ENCODE data around the gene ZBTB2.
"Not testable (repeated sequence)": the region's sequence is repeated elsewhere in the genome, so short reads cannot be mapped to it uniquely, and the experiment has no call there.

Gene ZBTB2

DNA sequence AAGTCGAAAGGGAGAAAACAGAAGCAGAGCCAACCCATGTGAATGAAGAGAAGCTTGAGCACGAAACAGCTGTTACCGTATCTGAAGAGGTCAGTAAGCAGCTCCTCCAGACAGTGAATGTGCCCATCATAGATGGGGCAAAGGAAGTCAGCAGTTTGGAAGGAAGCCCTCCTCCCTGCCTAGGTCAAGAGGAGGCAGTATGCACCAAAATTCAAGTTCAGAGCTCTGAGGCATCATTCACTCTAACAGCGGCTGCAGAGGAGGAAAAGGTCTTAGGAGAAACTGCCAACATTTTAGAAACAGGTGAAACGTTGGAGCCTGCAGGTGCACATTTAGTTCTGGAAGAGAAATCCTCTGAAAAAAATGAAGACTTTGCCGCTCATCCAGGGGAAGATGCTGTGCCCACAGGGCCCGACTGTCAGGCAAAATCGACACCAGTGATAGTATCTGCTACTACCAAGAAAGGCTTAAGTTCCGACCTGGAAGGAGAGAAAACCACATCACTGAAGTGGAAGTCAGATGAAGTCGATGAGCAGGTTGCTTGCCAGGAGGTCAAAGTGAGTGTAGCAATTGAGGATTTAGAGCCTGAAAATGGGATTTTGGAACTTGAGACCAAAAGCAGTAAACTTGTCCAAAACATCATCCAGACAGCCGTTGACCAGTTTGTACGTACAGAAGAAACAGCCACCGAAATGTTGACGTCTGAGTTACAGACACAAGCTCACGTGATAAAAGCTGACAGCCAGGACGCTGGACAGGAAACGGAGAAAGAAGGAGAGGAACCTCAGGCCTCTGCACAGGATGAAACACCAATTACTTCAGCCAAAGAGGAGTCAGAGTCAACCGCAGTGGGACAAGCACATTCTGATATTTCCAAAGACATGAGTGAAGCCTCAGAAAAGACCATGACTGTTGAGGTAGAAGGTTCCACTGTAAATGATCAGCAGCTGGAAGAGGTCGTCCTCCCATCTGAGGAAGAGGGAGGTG lies 38.7 kb downstream of the ZBTB2 start:
- no peak for TF ChIP-seq ZFX (IDR thresholded peaks at IDR 0.05)
- TF ChIP-seq, protein P1, sequence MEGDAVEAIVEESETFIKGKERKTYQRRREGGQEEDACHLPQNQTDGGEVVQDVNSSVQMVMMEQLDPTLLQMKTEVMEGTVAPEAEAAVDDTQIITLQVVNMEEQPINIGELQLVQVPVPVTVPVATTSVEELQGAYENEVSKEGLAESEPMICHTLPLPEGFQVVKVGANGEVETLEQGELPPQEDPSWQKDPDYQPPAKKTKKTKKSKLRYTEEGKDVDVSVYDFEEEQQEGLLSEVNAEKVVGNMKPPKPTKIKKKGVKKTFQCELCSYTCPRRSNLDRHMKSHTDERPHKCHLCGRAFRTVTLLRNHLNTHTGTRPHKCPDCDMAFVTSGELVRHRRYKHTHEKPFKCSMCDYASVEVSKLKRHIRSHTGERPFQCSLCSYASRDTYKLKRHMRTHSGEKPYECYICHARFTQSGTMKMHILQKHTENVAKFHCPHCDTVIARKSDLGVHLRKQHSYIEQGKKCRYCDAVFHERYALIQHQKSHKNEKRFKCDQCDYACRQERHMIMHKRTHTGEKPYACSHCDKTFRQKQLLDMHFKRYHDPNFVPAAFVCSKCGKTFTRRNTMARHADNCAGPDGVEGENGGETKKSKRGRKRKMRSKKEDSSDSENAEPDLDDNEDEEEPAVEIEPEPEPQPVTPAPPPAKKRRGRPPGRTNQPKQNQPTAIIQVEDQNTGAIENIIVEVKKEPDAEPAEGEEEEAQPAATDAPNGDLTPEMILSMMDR (conservative IDR thresholded peaks at IDR 0.05), result no peak
- H3K27ac ChIP-seq, result no peak overlapping the region

DNA sequence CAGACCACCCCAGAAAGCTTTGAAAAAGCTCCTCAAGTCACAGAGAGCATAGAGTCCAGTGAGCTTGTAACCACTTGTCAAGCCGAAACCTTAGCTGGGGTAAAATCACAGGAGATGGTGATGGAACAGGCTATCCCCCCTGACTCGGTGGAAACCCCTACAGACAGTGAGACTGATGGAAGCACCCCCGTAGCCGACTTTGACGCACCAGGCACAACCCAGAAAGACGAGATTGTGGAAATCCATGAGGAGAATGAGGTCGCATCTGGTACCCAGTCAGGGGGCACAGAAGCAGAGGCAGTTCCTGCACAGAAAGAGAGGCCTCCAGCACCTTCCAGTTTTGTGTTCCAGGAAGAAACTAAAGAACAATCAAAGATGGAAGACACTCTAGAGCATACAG lies 39.6 kb downstream of the ZBTB2 start:
- TF ChIP-seq, protein P1 (conservative IDR thresholded peaks at IDR 0.05), result no peak
- TF ChIP-seq ZFX (IDR thresholded peaks at IDR 0.05), result no peak

DNA sequence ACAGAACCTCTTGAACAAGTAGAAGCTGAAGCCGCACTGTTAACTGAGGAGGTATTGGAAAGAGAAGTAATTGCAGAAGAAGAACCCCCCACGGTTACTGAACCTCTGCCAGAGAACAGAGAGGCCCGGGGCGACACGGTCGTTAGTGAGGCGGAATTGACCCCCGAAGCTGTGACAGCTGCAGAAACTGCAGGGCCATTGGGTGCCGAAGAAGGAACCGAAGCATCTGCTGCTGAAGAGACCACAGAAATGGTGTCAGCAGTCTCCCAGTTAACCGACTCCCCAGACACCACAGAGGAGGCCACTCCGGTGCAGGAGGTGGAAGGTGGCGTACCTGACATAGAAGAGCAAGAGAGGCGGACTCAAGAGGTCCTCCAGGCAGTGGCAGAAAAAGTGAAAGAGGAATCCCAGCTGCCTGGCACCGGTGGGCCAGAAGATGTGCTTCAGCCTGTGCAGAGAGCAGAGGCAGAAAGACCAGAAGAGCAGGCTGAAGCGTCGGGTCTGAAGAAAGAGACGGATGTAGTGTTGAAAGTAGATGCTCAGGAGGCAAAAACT lies 40.1 kb downstream of the ZBTB2 start:
- no peak overlapping the region for H3K27ac ChIP-seq
- TF ChIP-seq, protein P1 (conservative IDR thresholded peaks at IDR 0.05), result no peak
- TF ChIP-seq ZFX (IDR thresholded peaks at IDR 0.05), result no peak

More for the DNA sequence above, 39.6 kb downstream of the ZBTB2 start:
- H3K27ac ChIP-seq, result no peak overlapping the region

DNA sequence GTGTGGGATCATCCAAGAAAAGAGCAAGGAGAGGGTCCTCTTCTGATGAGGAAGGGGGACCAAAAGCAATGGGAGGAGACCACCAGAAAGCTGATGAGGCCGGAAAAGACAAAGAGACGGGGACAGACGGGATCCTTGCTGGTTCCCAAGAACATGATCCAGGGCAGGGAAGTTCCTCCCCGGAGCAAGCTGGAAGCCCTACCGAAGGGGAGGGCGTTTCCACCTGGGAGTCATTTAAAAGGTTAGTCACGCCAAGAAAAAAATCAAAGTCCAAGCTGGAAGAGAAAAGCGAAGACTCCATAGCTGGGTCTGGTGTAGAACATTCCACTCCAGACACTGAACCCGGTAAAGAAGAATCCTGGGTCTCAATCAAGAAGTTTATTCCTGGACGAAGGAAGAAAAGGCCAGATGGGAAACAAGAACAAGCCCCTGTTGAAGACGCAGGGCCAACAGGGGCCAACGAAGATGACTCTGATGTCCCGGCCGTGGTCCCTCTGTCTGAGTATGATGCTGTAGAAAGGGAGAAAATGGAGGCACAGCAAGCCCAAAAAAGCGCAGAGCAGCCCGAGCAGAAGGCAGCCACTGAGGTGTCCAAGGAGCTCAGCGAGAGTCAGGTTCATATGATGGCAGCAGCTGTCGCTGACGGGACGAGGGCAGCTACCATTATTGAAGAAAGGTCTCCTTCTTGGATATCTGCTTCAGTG lies 40.8 kb downstream of the ZBTB2 start:
- no peak overlapping the region for H3K27ac ChIP-seq
- TF ChIP-seq, protein P1 (conservative IDR thresholded peaks at IDR 0.05), result no peak
- no peak for TF ChIP-seq ZFX (IDR thresholded peaks at IDR 0.05)

DNA sequence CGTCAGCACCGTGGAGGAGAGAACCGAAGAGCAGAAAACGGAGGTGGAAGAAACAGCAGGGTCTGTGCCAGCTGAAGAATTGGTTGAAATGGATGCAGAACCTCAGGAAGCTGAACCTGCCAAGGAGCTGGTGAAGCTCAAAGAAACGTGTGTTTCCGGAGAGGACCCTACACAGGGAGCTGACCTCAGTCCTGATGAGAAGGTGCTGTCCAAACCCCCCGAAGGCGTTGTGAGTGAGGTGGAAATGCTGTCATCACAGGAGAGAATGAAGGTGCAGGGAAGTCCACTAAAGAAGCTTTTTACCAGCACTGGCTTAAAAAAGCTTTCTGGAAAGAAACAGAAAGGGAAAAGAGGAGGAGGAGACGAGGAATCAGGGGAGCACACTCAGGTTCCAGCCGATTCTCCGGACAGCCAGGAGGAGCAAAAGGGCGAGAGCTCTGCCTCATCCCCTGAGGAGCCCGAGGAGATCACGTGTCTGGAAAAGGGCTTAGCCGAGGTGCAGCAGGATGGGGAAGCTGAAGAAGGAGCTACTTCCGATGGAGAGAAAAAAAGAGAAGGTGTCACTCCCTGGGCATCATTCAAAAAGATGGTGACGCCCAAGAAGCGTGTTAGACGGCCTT lies 41.6 kb downstream of the ZBTB2 start:
- H3K27ac ChIP-seq, result no peak overlapping the region
- TF ChIP-seq, protein P1 (conservative IDR thresholded peaks at IDR 0.05), result no peak
- no peak for TF ChIP-seq ZFX (IDR thresholded peaks at IDR 0.05)

DNA sequence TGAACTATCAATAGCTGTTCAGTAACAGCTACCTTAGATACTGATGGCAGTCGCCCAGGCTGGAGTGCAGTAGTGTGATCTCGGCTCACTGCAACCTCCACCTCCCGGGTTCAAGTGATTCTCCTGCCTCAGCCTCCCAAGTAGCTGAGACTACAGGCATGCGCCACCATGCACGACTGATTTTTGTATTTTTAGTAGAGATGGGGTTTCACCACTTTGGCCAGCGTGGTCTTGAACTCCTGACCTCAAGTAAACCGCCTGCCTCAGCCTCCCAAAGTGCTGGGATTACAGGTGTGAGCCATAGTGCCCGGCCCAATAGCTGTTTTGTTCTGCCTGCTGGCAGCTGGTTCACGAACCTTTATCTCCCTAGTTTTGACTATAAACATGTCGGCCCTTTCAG lies 48.6 kb downstream of the ZBTB2 start:
- H3K27ac ChIP-seq, result not testable (repeated sequence)

DNA sequence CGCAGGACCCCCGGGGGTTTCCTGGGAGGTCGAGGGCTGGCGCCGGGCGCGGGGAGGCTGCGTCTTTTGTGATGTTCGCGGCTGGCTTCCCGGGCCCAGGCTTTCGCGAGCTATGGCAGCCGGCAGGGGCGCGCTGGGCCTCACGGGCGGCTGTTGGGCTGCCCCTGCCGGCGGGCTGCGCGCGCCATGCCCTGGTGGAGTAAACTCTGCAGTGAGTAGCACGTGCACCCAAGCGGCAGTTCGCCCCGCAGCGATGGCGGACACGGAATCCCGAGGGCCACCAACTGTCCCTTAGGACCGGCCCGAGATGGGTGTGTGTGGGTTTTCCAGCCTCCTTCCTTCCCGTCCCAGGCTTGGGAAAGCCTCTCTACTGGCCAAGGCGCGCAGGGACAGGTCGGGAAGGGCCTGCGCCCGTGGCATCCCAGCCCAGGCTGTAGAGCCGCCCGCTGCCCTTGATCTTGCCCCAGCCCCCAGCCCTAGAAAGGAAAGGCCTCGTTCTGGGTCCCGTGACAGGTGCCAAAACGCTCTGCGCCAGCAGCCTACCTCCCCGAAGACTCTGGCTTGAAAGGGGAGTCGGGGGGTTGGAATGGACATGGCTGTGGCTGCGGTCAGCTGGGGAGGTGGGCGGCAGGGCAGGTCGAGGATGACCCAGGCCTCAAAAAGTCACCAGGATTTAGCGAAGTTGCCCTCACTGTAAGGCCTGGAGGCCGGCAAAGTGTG lies 49.7 kb downstream of the ZBTB2 start:
- no peak for TF ChIP-seq ZFX (IDR thresholded peaks at IDR 0.05)
- TF ChIP-seq, protein P1 (conservative IDR thresholded peaks at IDR 0.05), result no peak
- H3K27ac ChIP-seq, result no peak overlapping the region
